Endothelial cell (in vitro differentiated cells): ENCODE data around the gene GRAMD4. TPM values are rescaled to one million over a fixed set of nuclear protein-coding genes. Genes with fewer than 3 reads are reported as not detected.
A peak's percentile ranks its signal among the peaks of the same experiment; 100 is the strongest.

Experiments
- DNase-seq: peaks from one replicate; pipeline ENCODE4 v3.0.0; 2021; ENCODE audit warnings: low spot score
- H3K27ac Mint-ChIP-seq: one replicate; pipeline ENCODE4 v1.8.0; 2021; ENCODE audit warnings: mixed read lengths, inconsistent platforms; ENCODE audit not compliant: unreplicated experiment
- H3K27me3 Mint-ChIP-seq: one replicate; pipeline ENCODE4 v1.8.0; 2021; ENCODE audit warnings: mild to moderate bottlenecking, moderate library complexity, mixed read lengths, inconsistent platforms; ENCODE audit not compliant: unreplicated experiment
- H3K36me3 Mint-ChIP-seq: one replicate; pipeline ENCODE4 v1.8.0; 2021; ENCODE audit warnings: mild to moderate bottlenecking, low read depth, mixed read lengths, inconsistent platforms; ENCODE audit not compliant: unreplicated experiment
- H3K4me1 Mint-ChIP-seq: one replicate; pipeline ENCODE4 v1.8.0; 2021; ENCODE audit warnings: mild to moderate bottlenecking, mixed read lengths, inconsistent platforms; ENCODE audit not compliant: unreplicated experiment
- H3K4me3 Mint-ChIP-seq: one replicate; pipeline ENCODE4 v1.8.0; 2021; ENCODE audit warnings: mild to moderate bottlenecking, mixed read lengths, inconsistent platforms; ENCODE audit not compliant: unreplicated experiment
- H3K9me3 Mint-ChIP-seq: one replicate; pipeline ENCODE4 v1.8.0; 2021; ENCODE audit warnings: mixed read lengths, inconsistent platforms; ENCODE audit not compliant: unreplicated experiment
- total RNA-seq: library from RNA; stranded (reverse); fragmentation: NEBNext Ultra II Directional; extraction: Animal tissue kit (Norgen Biotek cat#: 25700); gene quantifications from one replicate; pipeline ENCODE4 v1.2.1, GENCODE V29; 2021; ENCODE audit not compliant: unreplicated experiment
- TF ChIP-seq, protein P1 (sequence below): fragments of 200-600 bp; sonication (generic); IDR thresholded peaks from one replicate; pipeline ENCODE4 v1.5.0; 2021; ENCODE audit warnings: antibody characterized with exemption; ENCODE audit not compliant: unreplicated experiment

GRAMD4 gene
- total RNA-seq, 1 donor from 2014 or later: 42.7 TPM

DNA sequence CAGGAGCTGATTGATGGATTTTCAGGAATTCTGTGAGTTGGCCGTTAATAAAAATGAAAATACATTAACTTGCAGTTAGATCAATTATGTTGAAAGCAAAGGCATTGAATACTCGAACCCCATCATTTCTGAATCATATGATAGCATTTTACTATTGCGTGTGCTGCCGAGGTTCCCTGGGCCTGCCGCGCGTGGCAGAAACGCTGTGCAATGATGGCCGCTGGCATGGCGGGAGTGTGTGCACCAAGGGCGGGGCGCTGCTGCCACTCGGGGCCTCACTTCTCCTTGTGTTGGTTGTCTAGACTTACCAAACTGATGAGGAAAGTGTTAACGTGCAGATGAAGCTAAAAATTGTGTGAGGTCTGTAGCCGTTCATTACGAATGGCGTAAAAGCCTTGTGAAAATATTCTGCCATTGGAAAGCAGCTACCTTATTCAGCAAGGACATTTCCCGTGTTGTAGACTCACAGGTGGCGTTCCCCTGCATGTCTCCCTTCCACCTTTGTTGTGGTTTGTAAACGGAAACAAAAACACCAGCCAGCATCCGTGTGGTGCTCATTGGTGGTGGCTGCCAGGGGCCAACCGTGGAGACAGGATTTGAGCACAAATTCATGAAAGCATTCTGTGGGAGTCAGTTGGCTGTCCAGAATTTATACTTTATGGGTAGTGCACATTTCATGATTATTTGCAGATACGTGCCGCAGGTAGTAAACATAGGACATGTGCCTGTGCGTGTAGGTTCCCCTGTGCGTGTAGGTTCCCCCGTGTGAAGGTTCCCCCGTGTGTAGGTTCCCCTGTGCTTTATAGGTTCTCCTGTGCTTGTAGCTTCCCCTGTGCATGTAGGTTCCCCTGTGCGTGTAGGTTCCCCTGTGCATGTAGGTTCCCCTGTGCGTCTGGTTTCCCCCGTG, 5.9 kb upstream of the GRAMD4 start:
- H3K27ac Mint-ChIP-seq: peak overlapping the region; percentile 42
- peaks cover 14% of the 10 kb centered on the region for H3K4me1 Mint-ChIP-seq
- H3K27me3 Mint-ChIP-seq: peaks cover 12% of the 10 kb centered on the region
- no peaks in the 10 kb centered on the region for H3K9me3 Mint-ChIP-seq
- no peak for DNase-seq
- H3K36me3 Mint-ChIP-seq: no peaks in the 10 kb centered on the region
- H3K4me3 Mint-ChIP-seq: no peak overlapping the region
- TF ChIP-seq, protein P1, sequence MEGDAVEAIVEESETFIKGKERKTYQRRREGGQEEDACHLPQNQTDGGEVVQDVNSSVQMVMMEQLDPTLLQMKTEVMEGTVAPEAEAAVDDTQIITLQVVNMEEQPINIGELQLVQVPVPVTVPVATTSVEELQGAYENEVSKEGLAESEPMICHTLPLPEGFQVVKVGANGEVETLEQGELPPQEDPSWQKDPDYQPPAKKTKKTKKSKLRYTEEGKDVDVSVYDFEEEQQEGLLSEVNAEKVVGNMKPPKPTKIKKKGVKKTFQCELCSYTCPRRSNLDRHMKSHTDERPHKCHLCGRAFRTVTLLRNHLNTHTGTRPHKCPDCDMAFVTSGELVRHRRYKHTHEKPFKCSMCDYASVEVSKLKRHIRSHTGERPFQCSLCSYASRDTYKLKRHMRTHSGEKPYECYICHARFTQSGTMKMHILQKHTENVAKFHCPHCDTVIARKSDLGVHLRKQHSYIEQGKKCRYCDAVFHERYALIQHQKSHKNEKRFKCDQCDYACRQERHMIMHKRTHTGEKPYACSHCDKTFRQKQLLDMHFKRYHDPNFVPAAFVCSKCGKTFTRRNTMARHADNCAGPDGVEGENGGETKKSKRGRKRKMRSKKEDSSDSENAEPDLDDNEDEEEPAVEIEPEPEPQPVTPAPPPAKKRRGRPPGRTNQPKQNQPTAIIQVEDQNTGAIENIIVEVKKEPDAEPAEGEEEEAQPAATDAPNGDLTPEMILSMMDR: no peak

- Mint-ChIP-seq H3K9me3 (no peaks in the 10 kb centered on the region), H3K4me1 (peaks cover 25% of the 10 kb centered on the region), H3K27ac (no peak overlapping the region), H3K4me3 (no peak overlapping the region), H3K27me3 (peaks cover 9% of the 10 kb centered on the region), H3K36me3 (no peaks in the 10 kb centered on the region)
- no peak for DNase-seq
- TF ChIP-seq, protein P1: no peak
Observed at GRCh38 chr22:46617207-46617985, 2.8 kb upstream of the GRAMD4 start.

DNA sequence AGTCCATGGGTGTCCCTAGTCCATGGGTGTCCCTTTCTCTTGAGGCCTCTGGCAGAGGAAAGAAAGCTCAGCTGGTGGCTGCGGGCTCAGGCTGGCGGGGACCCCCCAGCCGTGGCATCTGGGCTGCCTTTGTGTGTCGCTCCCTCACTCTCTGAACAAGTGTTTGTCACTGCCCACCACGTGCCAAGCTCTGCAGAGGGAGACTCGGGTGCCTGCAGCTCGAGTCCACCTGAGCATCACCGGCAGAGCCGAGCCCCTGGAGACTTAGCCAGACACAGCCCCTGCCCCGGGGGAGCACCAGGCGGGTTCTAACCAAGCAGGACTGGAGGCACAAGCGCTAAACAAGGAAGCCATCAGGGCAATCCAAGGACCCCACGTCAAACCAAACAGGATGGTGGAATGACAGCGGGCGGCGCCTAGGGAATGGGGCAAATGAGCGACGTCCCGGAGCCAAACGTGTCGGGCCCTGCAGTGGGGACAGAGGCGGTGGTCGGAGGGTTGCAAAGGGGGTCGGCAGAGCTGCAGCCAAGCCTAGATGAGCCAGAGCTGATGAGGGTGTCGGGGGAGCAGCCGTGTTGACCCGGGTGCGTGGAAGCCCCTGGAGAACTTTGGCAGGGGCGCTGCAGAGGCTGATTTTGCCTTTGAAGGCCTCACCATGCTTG, 2.1 kb upstream of the GRAMD4 start:
- no peak for DNase-seq
- no peak overlapping the region for H3K27ac Mint-ChIP-seq

GRCh38 chr22:46618667-46619066, 1.5 kb upstream of the GRAMD4 start:
- no peaks in the 10 kb centered on the region for H3K9me3 Mint-ChIP-seq
- TF ChIP-seq, protein P1: no peak
- no peaks in the 10 kb centered on the region for H3K36me3 Mint-ChIP-seq
- H3K27me3 Mint-ChIP-seq: peaks cover 7% of the 10 kb centered on the region
- no peak overlapping the region for H3K4me3 Mint-ChIP-seq
- H3K4me1 Mint-ChIP-seq: peaks cover 17% of the 10 kb centered on the region
- no peak for DNase-seq
- H3K27ac Mint-ChIP-seq: no peak overlapping the region

More for the DNA sequence above, 2.1 kb upstream of the GRAMD4 start:
- TF ChIP-seq, protein P1: no peak
- peaks cover 9% of the 10 kb centered on the region for H3K27me3 Mint-ChIP-seq
- no peak overlapping the region for H3K4me3 Mint-ChIP-seq
- H3K36me3 Mint-ChIP-seq: no peaks in the 10 kb centered on the region
- peaks cover 22% of the 10 kb centered on the region for H3K4me1 Mint-ChIP-seq
- H3K9me3 Mint-ChIP-seq: no peaks in the 10 kb centered on the region
